Measurements from ENCODE around the gene SPTBN4. TPM values are rescaled to one million over a fixed set of nuclear protein-coding genes. Genes with fewer than 3 reads are reported as not detected.
A peak's percentile ranks its signal among the peaks of the same experiment; 100 is the strongest.
"Not testable (repeated sequence)": the region's sequence is repeated elsewhere in the genome, so short reads cannot be mapped to it uniquely, and the experiment has no call there.

The SPTBN4 gene
- polyA plus RNA-seq, 1 donor: 1.2 TPM

- DNase-seq: no peak
Observed at GRCh38 chr19:40530091-40530901, 63.5 kb downstream of the SPTBN4 start.

- no peak for DNase-seq
Observed at GRCh38 chr19:40533508-40533907, 66.7 kb downstream of the SPTBN4 start.

DNA sequence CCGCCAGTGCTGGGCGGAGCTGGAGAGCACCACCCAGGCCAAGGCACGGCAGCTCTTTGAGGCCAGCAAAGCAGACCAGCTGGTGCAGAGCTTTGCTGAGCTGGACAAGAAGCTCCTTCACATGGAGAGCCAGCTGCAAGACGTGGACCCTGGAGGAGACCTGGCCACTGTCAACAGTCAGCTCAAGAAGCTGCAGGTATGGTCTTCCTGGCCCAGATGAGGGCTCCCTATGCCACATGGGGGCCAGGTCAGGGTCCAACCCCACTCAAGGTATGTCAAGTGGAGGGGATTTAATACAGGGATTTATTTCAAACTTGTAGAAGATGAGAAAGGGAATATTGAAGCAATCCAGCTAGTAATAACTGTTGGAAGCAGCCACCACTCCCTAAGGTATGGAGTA lies 67.3 kb downstream of the SPTBN4 start:
- no peak for DNase-seq

DNA sequence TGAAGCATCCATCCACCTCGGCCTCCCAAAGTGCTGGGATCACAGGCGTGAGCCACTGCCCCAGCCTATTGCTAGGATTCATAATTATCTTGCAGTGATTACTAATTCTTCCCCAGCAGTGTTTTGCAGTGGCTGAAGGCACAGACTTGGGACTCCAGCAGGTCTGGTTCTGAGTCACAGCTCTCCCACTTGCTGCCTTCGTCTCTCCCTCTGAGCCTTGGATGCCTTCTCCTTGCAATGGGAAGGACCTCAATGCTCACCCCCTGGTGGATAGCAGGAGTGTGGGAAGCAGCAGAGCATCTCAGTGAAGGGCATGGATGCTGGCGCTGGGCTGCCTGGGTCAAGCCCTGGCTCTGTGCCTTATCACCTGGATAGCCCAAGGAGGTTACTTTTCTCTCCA lies 72.3 kb downstream of the SPTBN4 start:
- DNase-seq: no peak

DNA sequence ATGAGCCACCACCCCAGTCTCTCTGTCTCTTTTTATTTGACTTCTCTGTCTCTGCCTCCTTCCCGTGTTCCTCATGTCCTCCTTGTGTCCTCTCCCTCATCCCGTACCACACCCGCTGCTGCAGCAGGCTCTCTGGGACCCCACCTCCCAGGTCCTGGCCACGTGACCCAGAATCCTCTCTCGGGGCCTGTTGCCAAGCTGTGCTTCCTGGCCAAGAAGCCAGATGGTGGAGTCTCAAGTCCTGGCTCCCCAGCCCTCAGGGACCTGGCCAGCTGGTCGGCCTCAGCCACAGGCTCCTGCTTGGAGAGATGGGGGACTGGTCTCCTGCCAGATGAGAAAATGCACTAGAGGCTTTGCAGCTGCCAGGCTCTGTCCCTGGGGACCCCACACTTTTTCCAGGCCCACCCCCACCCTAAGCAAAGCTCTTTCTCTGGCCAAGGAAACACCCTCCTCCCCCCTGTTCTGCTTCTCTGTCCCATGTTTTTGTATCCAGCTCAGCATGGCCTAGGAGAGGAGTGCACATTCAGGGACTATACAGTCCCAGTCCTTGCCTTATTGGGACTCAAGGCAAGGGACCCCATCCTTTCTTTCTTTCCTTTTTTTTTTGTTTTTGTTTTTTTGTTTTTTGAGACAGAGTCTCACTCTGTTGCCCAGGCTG lies 75.5 kb downstream of the SPTBN4 start:
- DNase-seq: peak; percentile 56

- DNase-seq: no peak
Observed at GRCh38 chr19:40543029-40543597, 76.3 kb downstream of the SPTBN4 start.

GRCh38 chr19:40546153-40546841 lies 79.5 kb downstream of the SPTBN4 start:
- not testable (repeated sequence) for DNase-seq

GRCh38 chr19:40547190-40547589 lies 80.4 kb downstream of the SPTBN4 start:
- not testable (repeated sequence) for DNase-seq

- DNase-seq: no peak
Observed at GRCh38 chr19:40547836-40548235, 81.0 kb downstream of the SPTBN4 start.

DNA sequence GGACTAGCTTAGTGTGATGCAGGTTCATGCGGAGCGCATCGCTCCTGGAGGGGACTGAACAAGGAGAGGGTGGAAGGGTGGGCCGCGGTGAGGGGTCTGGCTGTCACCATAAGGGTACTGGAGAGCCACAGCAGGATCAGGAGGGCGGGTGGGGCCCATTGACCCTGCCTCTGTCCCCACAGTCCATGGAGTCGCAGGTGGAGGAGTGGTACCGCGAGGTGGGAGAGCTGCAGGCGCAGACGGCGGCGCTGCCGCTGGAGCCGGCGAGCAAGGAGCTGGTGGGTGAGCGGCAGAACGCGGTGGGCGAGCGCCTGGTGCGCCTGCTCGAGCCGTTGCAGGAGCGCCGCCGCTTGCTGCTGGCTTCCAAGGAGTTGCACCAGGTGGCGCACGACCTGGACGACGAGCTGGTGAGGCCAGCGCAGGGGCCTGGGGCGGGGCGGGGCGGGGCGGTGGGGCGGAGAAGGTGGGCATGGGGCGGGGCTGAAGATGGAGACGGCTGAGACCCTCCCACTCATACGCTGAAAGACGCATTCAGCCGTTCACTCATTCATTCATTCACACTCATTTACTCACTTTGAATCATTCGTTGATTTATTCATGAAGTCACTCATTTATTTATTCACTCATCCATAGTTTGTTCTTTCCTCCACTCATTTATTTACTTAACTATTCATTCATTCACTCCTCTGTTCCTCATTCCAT lies 82.4 kb downstream of the SPTBN4 start:
- DNase-seq: peak; percentile 66

GRCh38 chr19:40550951-40551350 lies 84.2 kb downstream of the SPTBN4 start:
- no peak for DNase-seq

- no peak for DNase-seq
Observed at GRCh38 chr19:40552848-40553247, 86.0 kb downstream of the SPTBN4 start.

DNA sequence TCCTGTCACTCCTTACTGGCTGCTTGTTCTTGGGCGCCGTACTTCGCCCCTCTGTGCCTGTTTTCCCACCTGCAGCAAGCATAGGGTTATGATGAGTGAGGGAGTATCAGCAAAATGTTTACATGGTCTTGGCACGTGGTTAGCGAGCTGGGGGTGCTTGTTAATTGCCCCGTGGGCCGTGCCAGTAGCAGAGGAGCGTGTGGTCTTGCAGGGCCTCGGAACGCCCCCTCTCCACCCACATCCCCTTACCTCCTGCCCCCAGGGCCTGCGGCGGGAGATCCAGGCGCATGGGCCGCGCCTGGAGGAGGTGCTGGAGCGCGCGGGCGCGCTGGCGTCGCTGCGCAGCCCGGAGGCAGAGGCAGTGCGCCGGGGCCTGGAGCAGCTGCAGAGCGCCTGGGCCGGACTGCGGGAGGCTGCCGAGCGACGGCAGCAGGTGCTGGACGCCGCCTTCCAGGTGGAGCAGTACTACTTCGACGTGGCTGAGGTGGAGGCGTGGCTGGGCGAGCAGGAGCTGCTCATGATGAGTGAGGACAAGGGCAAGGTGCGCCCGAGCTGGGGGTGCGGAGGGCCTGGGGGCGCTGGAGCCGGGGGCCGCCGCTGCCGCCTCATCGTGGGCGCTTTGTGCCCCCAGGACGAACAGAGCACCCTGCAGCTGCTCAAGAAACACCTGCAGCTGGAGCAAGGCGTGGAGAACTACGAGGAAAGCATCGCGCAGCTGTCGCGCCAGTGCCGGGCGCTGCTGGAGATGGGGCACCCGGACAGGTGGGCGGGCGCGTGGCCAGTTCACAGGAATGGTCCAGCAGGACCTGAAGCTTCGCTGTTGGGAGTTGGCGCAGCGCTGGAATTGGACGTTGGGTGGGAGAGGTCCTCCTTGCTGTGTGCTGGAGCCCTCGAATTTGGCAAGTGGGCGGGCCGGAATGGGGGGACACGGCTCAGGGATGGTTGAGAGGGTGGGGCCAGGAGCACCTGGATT lies 87.4 kb downstream of the SPTBN4 start:
- no peak for DNase-seq

DNA sequence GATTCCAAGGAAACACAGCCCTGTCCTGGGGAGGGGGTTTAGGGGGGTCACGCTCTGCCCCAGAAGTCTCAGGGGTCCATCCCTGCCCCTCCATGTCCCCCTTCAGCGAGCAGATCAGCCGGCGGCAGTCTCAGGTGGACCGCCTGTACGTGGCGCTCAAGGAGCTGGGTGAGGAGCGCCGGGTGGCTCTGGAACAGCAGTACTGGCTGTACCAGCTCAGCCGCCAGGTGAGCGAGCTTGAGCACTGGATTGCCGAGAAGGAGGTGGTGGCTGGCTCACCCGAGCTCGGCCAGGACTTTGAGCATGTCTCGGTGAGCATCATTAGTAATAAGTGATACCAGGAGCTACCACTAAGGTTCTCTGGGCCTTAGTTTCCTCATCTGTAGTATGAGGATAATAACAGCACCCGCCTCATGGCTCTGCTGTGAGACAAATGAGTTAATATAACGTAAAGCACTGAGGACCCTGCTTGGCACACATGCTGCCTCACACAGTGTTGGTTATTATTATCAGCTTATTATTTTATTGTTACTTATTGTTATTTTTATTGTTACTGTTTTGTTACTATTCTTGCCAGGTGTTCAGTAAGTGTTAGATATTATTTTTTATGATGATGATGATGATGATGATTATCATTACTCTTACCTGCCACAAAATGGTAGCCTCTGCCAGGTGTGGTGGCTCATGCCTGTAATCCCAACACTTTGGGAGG lies 89.3 kb downstream of the SPTBN4 start:
- DNase-seq: no peak

GRCh38 chr19:40556953-40557530 lies 90.2 kb downstream of the SPTBN4 start:
- no peak for DNase-seq

DNA sequence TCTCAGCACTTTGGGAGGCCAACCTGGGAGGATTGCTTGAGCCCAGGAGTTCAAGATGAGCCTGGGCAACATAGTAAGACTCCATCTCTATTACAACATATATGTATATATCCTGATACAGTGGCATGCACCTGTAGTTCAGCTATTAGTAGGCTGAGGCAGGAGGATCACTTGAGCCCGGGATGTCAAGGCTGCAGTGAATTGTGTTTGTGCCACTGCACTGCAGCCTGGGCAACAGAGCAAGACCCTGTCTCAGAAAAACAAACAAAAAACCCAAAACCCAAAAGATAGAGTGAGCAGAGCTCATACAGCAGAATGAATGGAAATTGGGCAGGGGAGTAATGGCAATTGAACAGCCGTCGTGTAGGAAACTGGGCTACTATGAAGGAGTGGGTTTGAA lies 92.6 kb downstream of the SPTBN4 start:
- no peak for DNase-seq

GRCh38 chr19:40560092-40560507 lies 93.3 kb downstream of the SPTBN4 start:
- DNase-seq: no peak

DNA sequence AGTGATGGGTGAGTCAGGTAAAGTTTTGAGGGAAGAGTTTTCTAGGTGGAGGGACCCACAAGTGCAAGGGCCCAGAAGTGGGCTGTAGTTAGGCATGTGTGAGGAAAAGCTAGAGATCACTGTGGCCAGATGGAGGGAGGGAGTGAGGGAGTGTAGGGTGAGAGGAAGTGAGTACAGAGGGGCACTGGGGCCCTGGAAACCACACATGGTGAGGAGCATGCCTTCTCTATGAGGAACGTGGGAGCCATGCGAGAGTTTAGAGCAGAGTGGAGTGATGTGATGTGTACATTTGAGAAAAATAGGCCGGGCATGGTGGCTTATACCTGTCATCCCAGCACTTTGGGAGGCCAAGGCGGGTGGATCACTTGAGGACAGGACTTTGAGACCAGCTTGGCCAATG lies 95.1 kb downstream of the SPTBN4 start:
- no peak for DNase-seq

GRCh38 chr19:40564535-40564934 lies 97.7 kb downstream of the SPTBN4 start:
- DNase-seq: not testable (repeated sequence)

- no peak for DNase-seq
Observed at GRCh38 chr19:40565355-40565754, 98.6 kb downstream of the SPTBN4 start.
